Loucy (cell line): ENCODE measurements around the gene USP15.

Experiments
- CTCF ChIP-seq: fragments of 200-600 bp; sonication (generic); conservative IDR thresholded peaks from 2 replicates; pipeline ENCODE4 v1.5.1; 2014; ENCODE audit warnings: mild to moderate bottlenecking, antibody characterized with exemption, low read length
- EZH2phosphoT487 ChIP-seq: fragments of 200-600 bp; IDR thresholded peaks from 2 replicates; pipeline ENCODE4 v1.6.1; 2018; ENCODE audit warnings: antibody characterized with exemption, mild to moderate bottlenecking, moderate library complexity, borderline replicate concordance

GRCh38 chr12:62317017-62317416 lies 56.8 kb downstream of the USP15 start:
- TF ChIP-seq CTCF (no peak), EZH2phosphoT487 (no peak)
